HG03280 (cell line): ENCODE measurements around the gene SAMD4A.

Experiments used
- ATAC-seq: cut with Tn5 transposase; IDR thresholded peaks from one replicate; pipeline ENCODE4 v1.9.1; 2021; ENCODE audit warnings: mild to moderate bottlenecking, moderate library complexity; ENCODE audit not compliant: unreplicated experiment

SAMD4A gene

GRCh38 chr14:54698966-54699530 is 132.1 kb downstream of the SAMD4A start:
- no peak for ATAC-seq

DNA sequence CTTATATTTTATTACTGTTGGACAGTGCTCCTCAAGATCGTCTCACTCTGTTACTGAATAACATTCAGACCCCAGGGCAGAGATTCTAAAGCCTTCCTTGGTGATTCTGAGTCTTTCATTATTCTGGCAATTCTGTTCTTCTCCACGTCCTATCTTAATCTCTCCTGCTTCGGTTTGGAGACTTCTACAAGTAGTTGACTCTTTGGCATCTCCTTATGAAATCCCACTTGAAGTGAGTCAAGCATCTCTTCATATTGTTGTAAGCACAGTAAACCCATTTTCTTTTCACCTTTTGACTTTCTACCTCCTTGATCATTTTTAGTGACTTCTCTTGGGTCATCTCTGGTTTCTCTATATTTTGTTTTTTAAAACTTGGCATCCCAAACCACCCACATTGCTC is 132.8 kb downstream of the SAMD4A start:
- no peak for ATAC-seq

DNA sequence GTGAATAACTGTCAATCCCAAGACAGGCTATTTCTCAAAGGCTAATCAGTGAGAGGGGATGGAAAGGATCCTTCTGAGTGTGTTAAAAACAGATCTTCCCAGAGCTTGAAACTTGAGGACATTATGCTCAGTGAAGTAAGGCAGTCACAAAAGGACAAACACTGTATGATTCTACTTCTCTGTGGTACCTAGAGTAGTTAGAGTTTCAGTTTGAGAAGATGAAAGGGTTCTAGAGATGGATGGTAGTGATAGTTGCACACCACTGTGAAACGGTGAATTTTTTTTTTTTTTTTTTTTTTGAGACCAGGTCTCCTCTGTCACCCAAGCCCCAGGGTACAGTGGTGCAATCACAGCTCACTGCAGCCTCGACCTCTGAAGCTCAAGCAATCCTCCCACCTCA is 133.8 kb downstream of the SAMD4A start:
- no peak for ATAC-seq

DNA sequence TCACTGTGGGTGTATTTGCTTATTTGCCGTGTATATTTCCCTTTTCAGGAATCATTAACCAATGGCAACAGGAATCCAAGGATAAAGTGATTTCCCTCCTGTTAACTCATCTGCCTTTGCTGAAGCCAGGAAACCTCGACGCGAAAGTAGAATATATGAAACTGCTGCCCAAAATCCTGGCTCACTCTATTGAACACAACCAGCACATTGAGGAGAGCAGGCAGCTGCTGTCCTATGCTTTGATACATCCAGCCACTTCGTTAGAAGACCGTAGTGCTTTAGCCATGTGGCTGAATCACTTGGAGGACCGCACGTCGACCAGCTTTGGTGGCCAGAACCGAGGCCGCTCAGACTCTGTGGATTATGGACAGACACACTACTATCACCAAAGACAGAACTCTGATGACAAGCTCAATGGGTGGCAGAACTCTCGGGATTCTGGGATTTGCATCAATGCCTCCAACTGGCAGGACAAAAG is 135.1 kb downstream of the SAMD4A start:
- no peak for ATAC-seq

- ATAC-seq, result no peak
These were observed 135.6 kb downstream of the SAMD4A start for GRCh38 chr14:54702492-54702891.

GRCh38 chr14:54703082-54703481 is 136.2 kb downstream of the SAMD4A start:
- no peak for ATAC-seq

DNA sequence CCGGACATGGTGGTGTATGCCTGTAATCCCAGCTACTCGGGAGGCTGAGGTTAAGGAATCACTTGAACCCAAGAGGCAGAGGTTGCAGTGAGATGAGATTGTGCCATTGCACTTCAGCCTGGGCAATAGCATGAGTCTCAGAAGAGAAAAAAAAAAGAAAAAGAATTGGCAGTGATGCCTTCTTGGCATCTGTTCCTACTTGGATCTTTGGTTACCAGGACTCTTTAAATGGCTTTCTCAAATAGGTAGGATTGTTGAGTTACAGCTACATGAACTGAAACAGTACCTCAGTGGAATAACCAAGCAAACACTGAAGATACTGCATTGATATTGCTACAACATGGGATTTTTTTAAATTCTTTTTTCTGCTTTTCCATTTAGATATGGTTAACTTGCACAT is 136.8 kb downstream of the SAMD4A start:
- no peak for ATAC-seq

DNA sequence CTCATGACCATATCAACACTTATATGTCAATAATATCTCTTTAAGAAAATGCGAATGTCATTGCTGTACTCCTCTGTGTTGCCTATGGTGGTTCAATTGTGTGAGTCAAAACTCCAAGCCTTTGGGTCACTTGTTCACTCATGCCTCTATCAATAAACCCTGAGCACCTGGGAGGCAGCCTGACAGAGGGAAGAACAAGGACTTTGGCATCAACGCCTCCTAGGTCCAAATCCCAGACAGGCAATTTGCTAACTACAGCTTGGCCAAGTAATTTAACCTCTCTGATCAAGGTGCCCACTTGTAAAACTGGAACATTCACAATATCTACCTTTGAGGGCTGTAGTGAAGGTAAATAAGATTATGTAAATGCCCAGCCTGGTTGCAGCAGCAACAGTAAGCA is 137.8 kb downstream of the SAMD4A start:
- no peak for ATAC-seq

DNA sequence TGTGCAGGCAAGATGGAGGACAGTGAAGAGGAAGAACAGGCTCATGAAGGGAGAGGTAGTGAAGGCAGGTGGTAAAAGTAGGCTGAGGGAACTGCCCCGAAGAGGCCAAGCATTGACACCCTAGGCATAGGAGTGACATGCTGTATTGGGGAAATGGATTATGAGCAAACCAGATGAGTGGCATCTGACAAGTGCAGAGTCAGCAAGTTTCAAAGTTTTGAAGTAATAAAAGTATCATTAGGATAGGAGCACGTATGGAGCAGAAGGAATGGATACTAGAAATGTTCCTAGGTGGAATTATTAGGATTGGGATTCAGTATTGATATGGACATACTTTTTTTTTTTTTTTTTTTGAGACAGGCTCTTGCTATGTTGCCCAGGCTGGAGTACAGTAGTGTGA is 139.8 kb downstream of the SAMD4A start:
- no peak for ATAC-seq

GRCh38 chr14:54708161-54708560 is 141.2 kb downstream of the SAMD4A start:
- no peak for ATAC-seq

- ATAC-seq, result no peak
These were observed 142.1 kb downstream of the SAMD4A start for GRCh38 chr14:54708982-54709381.

DNA sequence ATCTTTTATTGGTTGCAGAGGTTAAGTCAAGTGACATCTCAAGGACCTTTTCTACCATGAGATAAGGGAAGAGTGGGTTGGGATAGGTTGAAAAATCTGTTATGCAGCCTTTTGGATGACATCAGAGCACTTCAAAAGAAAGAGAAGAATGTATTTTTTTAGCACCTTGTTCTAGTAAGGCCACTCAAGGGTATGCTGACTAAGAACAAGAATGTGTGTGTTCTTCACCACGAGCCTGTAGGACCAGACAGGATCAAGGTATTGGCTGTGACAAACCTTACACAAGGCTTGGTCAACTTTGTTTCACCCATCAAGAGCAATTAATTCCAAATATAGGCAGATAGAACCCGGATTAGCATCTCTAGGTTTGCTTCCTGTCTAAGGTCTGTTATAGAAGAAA is 142.5 kb downstream of the SAMD4A start:
- ATAC-seq, result no peak

GRCh38 chr14:54709867-54710266 is 142.9 kb downstream of the SAMD4A start:
- no peak for ATAC-seq

DNA sequence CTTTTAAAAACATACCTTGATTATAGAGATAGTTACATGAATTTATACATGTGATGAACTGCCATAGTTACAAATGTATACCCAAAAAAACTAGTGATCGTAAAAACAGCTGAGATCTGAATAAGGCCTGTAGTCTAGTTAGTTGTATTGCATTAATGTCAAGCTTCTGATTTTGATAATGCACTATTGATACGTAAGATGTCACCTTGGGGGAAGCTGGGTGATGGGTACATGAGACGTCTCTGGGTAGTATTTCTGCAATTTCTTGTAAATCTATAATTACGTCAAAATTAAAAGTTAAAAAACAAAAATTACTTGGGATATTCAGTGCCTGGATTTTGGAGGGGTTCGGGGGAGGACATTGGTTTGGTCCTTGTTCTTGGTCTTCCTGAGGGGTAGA is 144.4 kb downstream of the SAMD4A start:
- no peak for ATAC-seq

- ATAC-seq, result no peak
These were observed 145.0 kb downstream of the SAMD4A start for GRCh38 chr14:54711812-54712464.

GRCh38 chr14:54712465-54713200 is 145.7 kb downstream of the SAMD4A start:
- no peak for ATAC-seq

DNA sequence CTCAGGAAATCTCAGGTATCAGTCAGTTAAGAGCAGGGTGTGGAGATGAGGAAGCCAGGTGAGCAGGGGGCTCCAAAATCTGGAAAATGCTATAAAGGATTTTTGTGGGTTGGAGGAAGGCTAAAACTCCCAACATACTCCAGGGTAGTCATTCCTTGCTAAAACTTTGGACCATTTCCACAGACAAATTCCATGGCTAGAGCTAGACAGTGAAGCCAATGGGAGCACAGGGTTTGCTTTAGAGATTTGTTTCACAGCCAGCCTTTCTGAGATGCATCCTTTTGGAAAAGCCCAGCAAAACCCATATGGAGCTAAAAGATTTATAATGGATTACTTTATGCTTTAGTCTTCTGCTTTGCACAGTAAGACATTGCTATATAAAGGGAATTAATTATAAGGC is 146.5 kb downstream of the SAMD4A start:
- no peak for ATAC-seq

DNA sequence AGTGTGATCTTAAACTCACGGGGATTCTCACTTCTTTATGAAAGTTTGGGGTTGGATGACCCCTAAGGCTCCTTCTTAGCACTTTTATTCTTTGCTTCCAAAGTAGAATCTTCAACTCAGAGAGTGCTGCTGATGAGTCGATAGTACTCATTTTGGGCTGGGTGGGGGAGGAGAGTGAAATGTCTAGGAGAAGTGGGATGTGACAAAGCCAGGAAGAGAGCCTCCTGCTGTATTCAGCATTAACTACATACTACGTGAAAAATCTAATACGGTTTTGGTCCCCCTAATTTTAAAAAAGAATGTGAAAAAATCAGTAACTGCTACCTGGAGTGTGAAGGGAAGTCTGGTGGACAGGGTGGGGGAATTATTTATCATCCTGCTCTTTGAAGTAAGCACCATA is 148.3 kb downstream of the SAMD4A start:
- ATAC-seq, result no peak

DNA sequence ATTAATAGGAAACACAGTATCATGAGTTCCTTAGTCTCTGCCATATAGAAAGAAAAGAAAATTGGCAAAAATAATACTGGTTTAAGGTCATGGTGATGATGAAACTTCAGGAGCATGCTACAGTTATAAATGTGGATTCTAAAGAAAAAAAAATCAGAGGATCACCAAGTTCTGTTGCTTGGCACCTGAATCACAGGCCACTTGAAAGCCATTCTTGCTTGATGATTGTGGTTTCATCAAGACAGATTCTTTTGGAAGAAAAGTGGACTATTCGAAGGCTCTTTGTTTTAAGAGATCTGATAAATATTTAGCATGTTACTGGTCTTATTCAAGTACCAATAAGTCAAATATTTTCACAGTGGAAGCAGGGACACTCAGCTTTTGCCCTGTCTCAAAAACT is 148.9 kb downstream of the SAMD4A start:
- no peak for ATAC-seq

DNA sequence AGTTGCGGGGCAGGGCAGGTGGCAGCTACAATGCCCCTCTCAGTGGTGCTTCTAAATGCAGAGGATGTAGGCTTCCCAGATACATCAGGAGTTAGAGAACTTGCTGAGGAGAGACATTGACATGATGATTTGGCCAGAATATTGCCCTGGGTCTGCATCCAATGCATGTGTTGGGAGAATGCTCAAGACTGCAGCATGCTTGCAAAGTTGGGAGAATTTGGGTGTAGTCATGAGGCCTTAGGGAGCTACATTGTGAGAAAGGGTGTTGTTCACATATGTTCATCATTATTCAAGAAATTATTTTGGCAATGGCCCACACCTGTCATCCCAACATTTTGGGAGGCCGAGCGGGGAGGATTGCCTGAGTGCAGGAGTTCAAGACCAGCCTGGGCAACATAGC is 149.9 kb downstream of the SAMD4A start:
- ATAC-seq, result no peak

GRCh38 chr14:54718046-54718445 is 151.1 kb downstream of the SAMD4A start:
- no peak for ATAC-seq

DNA sequence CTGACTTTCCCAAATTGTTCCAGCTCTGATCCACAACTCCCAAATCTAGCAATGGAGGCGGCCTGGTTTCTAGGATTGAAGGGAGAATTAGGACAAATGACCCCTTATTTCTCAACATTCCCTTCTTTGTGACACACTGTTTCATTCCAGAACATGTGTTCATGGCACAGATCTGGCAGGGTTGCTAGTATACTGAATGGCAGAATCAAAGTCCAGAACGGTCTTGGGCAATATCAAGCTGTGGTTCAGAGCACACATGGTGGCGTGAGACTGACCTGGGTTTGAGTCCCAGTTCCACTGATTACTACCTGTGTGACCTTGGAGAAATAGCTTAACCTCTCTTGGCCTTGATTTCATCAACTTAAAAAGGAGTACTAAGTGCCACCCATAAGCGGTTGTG is 152.5 kb downstream of the SAMD4A start:
- no peak for ATAC-seq
